Astrocyte of the cerebellum (primary cell): Measurements from ENCODE around the gene SVEP1.
A peak's percentile ranks its signal among the peaks of the same experiment; 100 is the strongest.

Experiments
- DNase-seq: peaks from one replicate; pipeline ENCODE4 v3.0.0-alpha.2; 2011; ENCODE audit warnings: low read depth
- H3K4me3 ChIP-seq: 2 replicates; pipeline ENCODE4 v1.5.1; 2011; ENCODE audit warnings: mild to moderate bottlenecking, low read depth, low read length, moderate library complexity
- in situ Hi-C: cut with HindIII; loops from 2 replicates; pipeline ENCODE4 v1.10.0; 2017; ENCODE audit warnings: low sequenced_read_pairs
- TF ChIP-seq, protein P1 (sequence below): IDR thresholded peaks from 2 replicates; pipeline ENCODE4 v1.5.1; 2012; ENCODE audit warnings: low read length, low read depth, moderate library complexity, mild to moderate bottlenecking; ENCODE audit errors: missing control alignments

Gene SVEP1

GRCh38 chr9:110432253-110432652, 147.3 kb downstream of the SVEP1 start:
- DNase-seq, result no peak
- H3K4me3 ChIP-seq, result no peak overlapping the region
- in situ Hi-C loops, result no loop called here
- TF ChIP-seq, protein P1, sequence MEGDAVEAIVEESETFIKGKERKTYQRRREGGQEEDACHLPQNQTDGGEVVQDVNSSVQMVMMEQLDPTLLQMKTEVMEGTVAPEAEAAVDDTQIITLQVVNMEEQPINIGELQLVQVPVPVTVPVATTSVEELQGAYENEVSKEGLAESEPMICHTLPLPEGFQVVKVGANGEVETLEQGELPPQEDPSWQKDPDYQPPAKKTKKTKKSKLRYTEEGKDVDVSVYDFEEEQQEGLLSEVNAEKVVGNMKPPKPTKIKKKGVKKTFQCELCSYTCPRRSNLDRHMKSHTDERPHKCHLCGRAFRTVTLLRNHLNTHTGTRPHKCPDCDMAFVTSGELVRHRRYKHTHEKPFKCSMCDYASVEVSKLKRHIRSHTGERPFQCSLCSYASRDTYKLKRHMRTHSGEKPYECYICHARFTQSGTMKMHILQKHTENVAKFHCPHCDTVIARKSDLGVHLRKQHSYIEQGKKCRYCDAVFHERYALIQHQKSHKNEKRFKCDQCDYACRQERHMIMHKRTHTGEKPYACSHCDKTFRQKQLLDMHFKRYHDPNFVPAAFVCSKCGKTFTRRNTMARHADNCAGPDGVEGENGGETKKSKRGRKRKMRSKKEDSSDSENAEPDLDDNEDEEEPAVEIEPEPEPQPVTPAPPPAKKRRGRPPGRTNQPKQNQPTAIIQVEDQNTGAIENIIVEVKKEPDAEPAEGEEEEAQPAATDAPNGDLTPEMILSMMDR, result no peak

- no peak for DNase-seq
- TF ChIP-seq, protein P1, result peak; percentile 31
- in situ Hi-C loops, result no loop called here
- H3K4me3 ChIP-seq, result no peak overlapping the region
Measured at GRCh38 chr9:110429453-110429852, 150.1 kb downstream of the SVEP1 start.

DNA sequence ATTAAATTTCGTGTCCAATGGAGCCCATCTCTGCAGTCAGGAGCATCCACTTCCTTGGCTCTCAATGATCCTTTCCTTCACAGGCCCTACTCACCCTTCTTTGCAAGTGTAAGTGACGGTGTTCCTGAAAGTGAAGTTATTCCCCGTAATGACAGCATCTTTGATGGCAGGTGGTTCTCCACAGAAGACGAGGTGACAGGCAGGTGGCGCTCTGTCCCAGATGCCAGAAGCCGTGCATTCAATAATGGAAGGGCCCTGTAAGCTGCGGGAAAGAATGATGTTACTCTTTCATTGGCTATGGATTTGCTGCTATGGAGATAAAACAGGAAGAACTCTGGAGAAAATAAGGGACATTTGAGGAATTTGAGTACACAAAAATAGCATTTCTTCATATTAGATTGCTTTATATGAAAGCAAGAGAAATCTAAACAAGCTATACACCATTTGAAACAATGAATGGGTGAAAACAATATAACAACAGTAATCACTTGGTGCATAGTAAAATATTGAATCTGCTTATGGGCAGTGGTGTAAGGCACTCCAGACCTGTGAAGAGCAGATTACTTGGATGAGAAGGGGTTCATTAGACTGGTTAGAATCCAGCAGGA, 151.9 kb downstream of the SVEP1 start:
- TF ChIP-seq, protein P1, result peak; percentile 62
- in situ Hi-C loops, result no loop called here
- no peak for DNase-seq
- no peak overlapping the region for H3K4me3 ChIP-seq

DNA sequence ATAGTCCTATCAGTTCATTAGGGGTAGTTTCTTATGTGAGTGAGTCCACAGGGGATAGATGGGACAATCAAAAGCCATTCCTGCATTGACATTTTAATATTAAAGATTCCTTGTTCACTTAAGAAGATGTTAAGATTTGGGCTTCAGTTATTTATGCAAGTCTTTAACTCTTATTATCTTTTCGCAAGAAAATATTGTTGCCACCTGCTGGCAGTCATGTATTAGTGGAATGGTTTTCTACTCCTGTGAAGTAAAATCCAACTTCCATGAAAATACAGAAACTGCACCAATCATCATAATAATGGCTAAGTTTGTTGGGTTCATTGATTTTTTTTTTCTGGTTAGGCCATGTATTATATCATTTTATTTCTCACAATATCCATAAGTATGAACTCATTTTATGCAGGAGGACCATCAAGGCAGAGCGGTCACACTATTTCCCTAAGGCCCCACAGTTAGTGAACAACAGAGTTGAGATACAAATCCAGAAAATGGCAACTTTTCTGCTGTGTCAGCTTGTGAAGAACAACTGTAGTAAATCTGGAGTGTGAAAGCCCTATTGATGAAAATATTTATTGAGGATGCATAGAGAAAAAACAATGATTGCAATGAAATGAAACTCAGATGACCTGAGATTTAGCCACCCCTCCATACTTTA, 153.4 kb downstream of the SVEP1 start:
- TF ChIP-seq, protein P1, result peak; percentile 25
- DNase-seq, result peak; percentile 19
- no peak overlapping the region for H3K4me3 ChIP-seq
- in situ Hi-C loops, result no loop called here

DNA sequence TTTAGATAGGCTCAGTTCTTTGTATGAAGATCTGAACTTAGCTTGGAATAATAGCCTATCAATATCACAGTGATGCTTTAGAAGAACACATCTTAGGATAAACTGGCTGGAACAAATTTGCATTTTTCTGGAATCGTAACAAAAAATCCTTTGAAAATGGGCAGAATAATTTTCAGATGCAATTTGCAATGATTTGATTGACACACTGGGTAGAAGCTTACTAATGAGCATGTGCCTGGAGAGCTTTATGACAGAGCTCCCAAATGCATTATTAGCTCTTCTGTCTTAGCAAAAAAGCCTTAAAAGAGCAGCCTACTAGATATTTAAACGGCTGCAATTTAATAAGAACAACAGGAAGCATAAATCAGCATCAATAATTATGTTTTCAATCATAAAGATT, 165.1 kb downstream of the SVEP1 start:
- in situ Hi-C loops, result no loop called here
- DNase-seq, result no peak
- TF ChIP-seq, protein P1, result no peak
- H3K4me3 ChIP-seq, result no peak overlapping the region

GRCh38 chr9:110410961-110411360, 168.6 kb downstream of the SVEP1 start:
- no peak overlapping the region for H3K4me3 ChIP-seq
- in situ Hi-C loops, result no loop called here
- TF ChIP-seq, protein P1, result no peak
- DNase-seq, result no peak
